ENCODE data around the gene CPNE9. TPM values are rescaled to one million over a fixed set of nuclear protein-coding genes. Genes with fewer than 3 reads are reported as not detected.
"Not testable (repeated sequence)": the region's sequence is repeated elsewhere in the genome, so short reads cannot be mapped to it uniquely, and the experiment has no call there.

Gene CPNE9
- total RNA-seq, 2 experiments from 2014 or later: not detected

DNA sequence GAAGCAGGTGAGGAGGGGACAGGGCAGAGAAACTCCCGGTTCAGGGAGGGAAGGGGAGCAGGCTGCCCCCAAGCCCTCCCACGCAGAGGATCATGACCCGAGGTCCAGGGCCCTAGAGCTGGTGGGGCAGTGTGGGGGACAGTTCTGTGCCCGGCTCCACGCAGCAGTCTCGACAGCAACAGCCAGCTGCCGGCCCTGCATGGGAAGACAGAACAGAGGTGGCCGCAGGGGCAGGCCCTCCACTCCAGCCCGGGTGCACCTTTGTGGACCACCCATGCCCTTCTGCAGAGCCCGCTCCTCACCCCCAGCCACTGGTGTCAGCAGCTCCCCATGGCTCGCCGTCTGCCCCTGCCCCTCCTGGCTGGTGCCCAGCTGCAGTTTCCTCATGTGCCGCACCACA is 53.8 kb downstream of the CPNE9 start:
- DNase-seq: no peak
- no peaks in the 10 kb centered on the region for H3K27me3 Mint-ChIP-seq
- H3K4me1 Mint-ChIP-seq (ENCODE audit: low read depth): peaks cover 15% of the 10 kb centered on the region
- ChIA-PET CTCF (no interaction called here), POLR2A (no interaction called here)
- H3K27ac Mint-ChIP-seq: no peak overlapping the region
- peaks cover 56% of the 10 kb centered on the region for H3K36me3 Mint-ChIP-seq
- intact Hi-C loops (cut with micrococcal nuclease): no loop called here
- no peaks in the 10 kb centered on the region for H3K9me3 Mint-ChIP-seq
- no peak overlapping the region for H3K4me3 Mint-ChIP-seq

DNA sequence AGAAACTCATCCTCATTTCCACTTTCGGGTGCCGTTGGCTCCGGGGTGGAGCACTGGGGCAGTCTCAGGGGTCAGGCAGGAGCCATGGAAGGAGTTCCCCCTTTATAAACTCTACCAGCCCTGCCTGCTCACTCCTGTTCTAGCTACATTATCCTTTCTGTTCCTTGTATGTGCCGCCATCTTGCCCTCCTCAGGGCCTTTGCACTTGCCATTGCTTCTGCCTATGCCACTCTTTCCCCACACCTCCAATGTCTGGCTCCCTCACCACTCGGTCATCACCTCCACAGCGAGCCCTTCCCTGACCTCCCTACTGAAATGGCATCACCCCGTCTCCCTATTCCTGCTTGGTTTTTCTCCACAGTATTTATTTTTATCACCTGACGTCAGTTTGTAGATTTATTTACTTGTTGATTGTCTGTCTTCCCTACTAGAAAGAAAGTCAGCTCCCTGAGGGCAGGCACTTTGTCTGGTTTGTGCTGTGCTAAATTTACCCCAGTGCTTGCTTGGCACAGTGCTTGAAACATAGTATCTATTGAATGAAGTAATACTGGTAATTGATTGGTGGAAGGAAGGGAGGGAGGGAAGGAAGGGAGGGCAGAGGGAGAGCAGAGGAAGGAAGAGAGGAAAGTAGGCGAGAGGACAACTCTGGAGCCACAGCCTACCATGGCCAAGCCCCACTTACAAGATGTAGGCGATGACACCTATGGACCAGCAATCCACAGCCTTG is 57.3 kb downstream of the CPNE9 start:
- ChIA-PET POLR2A (no interaction called here), CTCF (no interaction called here)
- peaks cover 42% of the 10 kb centered on the region for H3K36me3 Mint-ChIP-seq
- H3K4me3 Mint-ChIP-seq: no peak overlapping the region
- no peak for DNase-seq
- no peaks in the 10 kb centered on the region for H3K9me3 Mint-ChIP-seq
- H3K27me3 Mint-ChIP-seq: no peaks in the 10 kb centered on the region
- H3K4me1 Mint-ChIP-seq (ENCODE audit: low read depth): peaks cover 2% of the 10 kb centered on the region
- H3K27ac Mint-ChIP-seq: no peak overlapping the region
- intact Hi-C loops (cut with micrococcal nuclease): no loop called here

DNA sequence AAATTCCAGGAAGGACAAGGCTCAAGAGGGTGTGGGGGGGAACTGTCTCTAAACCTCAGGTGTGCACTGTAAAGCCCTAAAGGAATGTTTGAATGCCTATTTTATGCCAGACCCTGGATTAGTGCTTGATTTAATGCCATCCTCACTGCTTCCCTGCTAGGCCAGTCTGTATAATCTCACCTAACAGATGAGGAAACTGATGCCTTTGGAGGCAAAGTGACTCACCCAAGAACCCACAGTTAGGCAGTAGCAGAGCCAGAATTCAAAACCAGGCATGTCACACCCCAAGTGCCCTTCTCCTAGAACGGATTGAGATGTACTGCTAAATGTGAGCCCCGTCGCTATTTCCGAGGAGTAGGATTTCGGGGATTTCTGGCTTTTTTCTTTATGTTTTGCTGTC is 58.3 kb downstream of the CPNE9 start:
- ChIA-PET POLR2A (no interaction called here), CTCF (no interaction called here)
- H3K4me1 Mint-ChIP-seq (ENCODE audit: low read depth): peaks cover 4% of the 10 kb centered on the region
- DNase-seq: no peak
- peaks cover 34% of the 10 kb centered on the region for H3K36me3 Mint-ChIP-seq
- intact Hi-C loops (cut with micrococcal nuclease): no loop called here
- H3K27me3 Mint-ChIP-seq: no peaks in the 10 kb centered on the region
- H3K27ac Mint-ChIP-seq: no peak overlapping the region
- H3K9me3 Mint-ChIP-seq: no peaks in the 10 kb centered on the region
- H3K4me3 Mint-ChIP-seq: no peak overlapping the region

DNA sequence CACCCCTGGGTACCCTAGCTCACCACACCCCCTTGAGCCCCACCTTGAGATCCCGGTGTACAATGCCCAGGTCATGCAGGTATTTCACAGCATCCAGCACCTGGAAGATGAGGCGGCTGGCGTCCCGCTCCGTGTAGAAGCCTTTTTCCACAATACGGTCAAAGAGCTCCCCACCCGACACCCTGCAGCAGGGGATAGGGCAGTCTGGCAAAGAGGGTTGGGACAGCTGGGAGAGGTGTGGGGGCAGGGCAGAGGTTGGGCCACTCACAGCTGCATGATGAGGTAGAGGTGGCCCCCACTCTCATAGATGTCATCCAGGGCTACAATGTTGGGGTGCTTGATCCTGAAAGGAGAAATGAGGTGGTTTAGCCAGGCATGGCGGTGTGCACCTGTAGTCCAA is 59.2 kb downstream of the CPNE9 start:
- intact Hi-C loops (cut with micrococcal nuclease): no loop called here
- no peak overlapping the region for H3K4me3 Mint-ChIP-seq
- CTCF ChIA-PET: interaction anchor here (1.0 kb wide), 1 partner anchor 37 kb away, joined by 5 read pairs; no protein-coding TSS in a partner anchor
- H3K4me1 Mint-ChIP-seq (ENCODE audit: low read depth): peaks cover 11% of the 10 kb centered on the region
- no peaks in the 10 kb centered on the region for H3K27me3 Mint-ChIP-seq
- H3K27ac Mint-ChIP-seq: no peak overlapping the region
- POLR2A ChIA-PET: interaction anchor here (1.1 kb wide), 2 partner anchors 8 to 12 kb away, joined by 3 to 4 read pairs; no protein-coding TSS in a partner anchor
- H3K36me3 Mint-ChIP-seq: peaks cover 33% of the 10 kb centered on the region
- no peak for DNase-seq
- H3K9me3 Mint-ChIP-seq: no peaks in the 10 kb centered on the region

GRCh38 chr3:9765865-9766264 is 62.2 kb downstream of the CPNE9 start:
- Mint-ChIP-seq H3K36me3 (peaks cover 14% of the 10 kb centered on the region), H3K27ac (no peak overlapping the region)
- POLR2A ChIA-PET: interaction anchor here (1.1 to 1.5 kb wide), 2 partner anchors 27 to 35 kb away, joined by 3 to 4 read pairs; partner anchors contain the start of genes ARPC4 and TADA3

GRCh38 chr3:9767418-9767817 is 63.8 kb downstream of the CPNE9 start:
- ChIA-PET POLR2A (interaction anchor here (0.9 to 1.8 kb wide), 2 partner anchors 11 to 25 kb away, joined by 3 to 7 read pairs; partner anchors contain the start of genes ARPC4 and TADA3), CTCF (interaction anchor here (1.1 kb wide), 1 partner anchor 10 kb away, joined by 3 read pairs; no protein-coding TSS in a partner anchor)
- no peak for DNase-seq
- Mint-ChIP-seq H3K27me3 (no peaks in the 10 kb centered on the region), H3K9me3 (no peaks in the 10 kb centered on the region), H3K27ac (no peak overlapping the region), H3K36me3 (peaks cover 7% of the 10 kb centered on the region), H3K4me1 (ENCODE audit: low read depth) (peaks cover 33% of the 10 kb centered on the region), H3K4me3 (no peak overlapping the region)
- intact Hi-C loops (cut with micrococcal nuclease): no loop called here

More at GRCh38 chr3:9765865-9766264, 62.2 kb downstream of the CPNE9 start:
- no peak for DNase-seq
- CTCF ChIA-PET: no interaction called here
- Mint-ChIP-seq H3K4me1 (ENCODE audit: low read depth) (peaks cover 33% of the 10 kb centered on the region), H3K4me3 (no peak overlapping the region), H3K9me3 (no peaks in the 10 kb centered on the region), H3K27me3 (no peaks in the 10 kb centered on the region)
- intact Hi-C loops (cut with micrococcal nuclease): no loop called here

DNA sequence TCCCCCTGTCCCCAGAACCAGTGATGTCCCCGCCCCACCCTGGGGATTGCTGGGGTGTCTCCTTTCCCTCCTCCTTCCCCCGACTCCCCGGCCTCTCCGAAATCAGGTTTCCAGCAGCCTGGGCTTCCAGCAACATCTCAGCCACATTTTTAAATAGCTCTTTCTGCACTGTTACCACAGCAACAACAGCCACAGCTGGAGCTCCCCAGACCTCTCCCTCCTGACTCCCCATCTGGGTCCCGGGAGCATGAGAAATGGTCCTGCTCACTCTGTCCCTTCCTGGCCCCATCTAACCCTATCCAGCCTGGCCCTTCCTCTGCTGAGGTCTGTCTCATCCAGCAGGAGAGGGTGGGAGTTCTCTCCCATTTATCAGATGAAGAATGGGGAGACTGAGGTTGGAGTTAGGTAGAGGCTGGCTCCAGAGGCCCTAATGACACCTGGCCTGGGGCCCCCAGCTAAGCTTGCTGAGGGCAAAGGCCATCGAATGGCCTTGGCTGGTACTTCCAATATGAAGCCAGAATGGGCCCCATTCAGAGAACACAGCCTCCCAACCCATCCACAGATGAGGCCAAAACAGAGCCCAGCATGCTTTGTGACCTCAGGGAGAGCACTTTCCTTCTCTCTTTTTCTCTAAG is 64.6 kb downstream of the CPNE9 start:
- Mint-ChIP-seq H3K27ac (no peak overlapping the region), H3K4me1 (ENCODE audit: low read depth) (peaks cover 33% of the 10 kb centered on the region), H3K27me3 (no peaks in the 10 kb centered on the region), H3K4me3 (peak overlapping the region; percentile 80), H3K36me3 (peaks cover 7% of the 10 kb centered on the region), H3K9me3 (no peaks in the 10 kb centered on the region)
- DNase-seq: no peak
- intact Hi-C loops (cut with micrococcal nuclease): no loop called here
- POLR2A ChIA-PET: interaction anchor here (0.9 to 2.0 kb wide), 6 partner anchors 10 to 164 kb away, joined by 3 to 7 read pairs (median 4); partner anchors contain the start of genes ARPC4, OGG1 and TADA3
- CTCF ChIA-PET: no interaction called here

- H3K36me3 Mint-ChIP-seq: peaks cover 7% of the 10 kb centered on the region
- intact Hi-C loops (cut with micrococcal nuclease): loop anchor here (1.0 kb wide), 1 partner anchor 20 kb away; the partner anchor contains the start of gene OGG1
Measured at GRCh38 chr3:9769012-9769411, 65.4 kb downstream of the CPNE9 start.

DNA sequence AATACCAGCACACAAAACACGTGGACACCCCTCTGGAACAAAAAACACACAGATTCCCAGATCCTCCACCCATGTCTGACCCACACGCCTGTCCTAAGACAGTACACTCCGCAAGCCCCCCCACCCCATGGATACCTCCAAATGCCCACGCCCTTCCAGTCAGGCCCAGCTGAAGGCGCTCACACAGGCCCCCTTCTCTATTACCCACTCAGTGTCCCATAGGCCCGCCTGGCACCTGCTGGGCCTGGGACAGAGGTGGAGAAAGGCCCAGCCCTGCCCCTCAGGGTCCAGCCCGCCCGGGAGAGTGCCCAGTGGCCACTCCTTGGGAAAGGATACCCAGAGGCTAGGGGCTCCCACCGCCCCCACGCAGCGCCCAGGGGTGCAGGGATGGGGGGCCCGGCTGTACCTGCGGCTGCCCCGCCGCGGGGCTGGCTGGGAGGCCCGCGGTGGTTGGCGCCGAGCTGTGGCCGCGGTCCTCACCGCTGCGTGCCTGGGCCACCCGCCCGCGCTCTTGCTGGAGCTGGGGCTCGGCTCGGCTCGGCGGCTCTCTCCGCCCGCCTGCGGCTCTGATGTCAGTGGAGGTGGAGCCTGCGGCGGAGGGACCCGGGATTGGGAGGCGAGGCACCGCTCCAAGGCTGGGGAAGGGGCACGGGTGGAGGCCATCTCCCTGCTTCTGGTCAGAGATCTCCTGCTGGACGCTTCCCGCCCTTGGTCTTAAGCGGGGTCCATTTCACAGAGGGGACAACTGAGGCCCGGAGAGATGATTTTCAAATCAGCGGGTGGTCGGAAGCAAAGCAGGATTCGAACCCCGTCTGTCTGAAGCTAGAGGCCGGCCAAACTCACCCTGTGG is 66.0 kb downstream of the CPNE9 start, which contains the start of gene CAMK1:
Gene CAMK1 (minus strand): TSS at position 522 of the 850 bp plus-strand sequence. CDS start 2,198 bp downstream, outside the sequence.
- no peaks in the 10 kb centered on the region for H3K9me3 Mint-ChIP-seq
- peak; percentile 84 for DNase-seq
- H3K36me3 Mint-ChIP-seq: peaks cover 7% of the 10 kb centered on the region
- H3K4me3 Mint-ChIP-seq: peak within 1 kb of the TSS; percentile 80
- H3K4me1 Mint-ChIP-seq (ENCODE audit: low read depth): peaks cover 33% of the 10 kb centered on the region
- ChIA-PET POLR2A (interaction anchor here (0.9 to 2.0 kb wide), 9 partner anchors 8 to 551 kb away, joined by 3 to 11 read pairs (median 4); partner anchors contain the start of genes ARPC4, JAGN1, OGG1 and SEC13), CTCF (interaction anchor here (0.7 kb wide), 1 partner anchor 39 kb away, joined by 4 read pairs; the partner anchor contains the start of gene BRPF1)
- H3K27ac Mint-ChIP-seq: peak within 1 kb of the TSS; percentile 69
- intact Hi-C loops (cut with micrococcal nuclease): loop anchor here (1.0 kb wide), 2 partner anchors 9 to 20 kb away; partner anchors contain the start of gene OGG1
- no peaks in the 10 kb centered on the region for H3K27me3 Mint-ChIP-seq

More at GRCh38 chr3:9769012-9769411, 65.4 kb downstream of the CPNE9 start:
- H3K9me3 Mint-ChIP-seq: no peaks in the 10 kb centered on the region
- CTCF ChIA-PET: interaction anchor here (0.5 kb wide), 1 partner anchor 70 kb away, joined by 3 read pairs; no protein-coding TSS in a partner anchor
- H3K27ac Mint-ChIP-seq: peak overlapping the region; percentile 12
- POLR2A ChIA-PET: interaction anchor here (1.3 to 2.0 kb wide), 5 partner anchors 9 to 164 kb away, joined by 3 to 7 read pairs (median 4); partner anchors contain the start of gene OGG1
- DNase-seq: no peak
- peak overlapping the region; percentile 80 for H3K4me3 Mint-ChIP-seq
- H3K27me3 Mint-ChIP-seq: no peaks in the 10 kb centered on the region
- peaks cover 33% of the 10 kb centered on the region for H3K4me1 Mint-ChIP-seq (ENCODE audit: low read depth)

DNA sequence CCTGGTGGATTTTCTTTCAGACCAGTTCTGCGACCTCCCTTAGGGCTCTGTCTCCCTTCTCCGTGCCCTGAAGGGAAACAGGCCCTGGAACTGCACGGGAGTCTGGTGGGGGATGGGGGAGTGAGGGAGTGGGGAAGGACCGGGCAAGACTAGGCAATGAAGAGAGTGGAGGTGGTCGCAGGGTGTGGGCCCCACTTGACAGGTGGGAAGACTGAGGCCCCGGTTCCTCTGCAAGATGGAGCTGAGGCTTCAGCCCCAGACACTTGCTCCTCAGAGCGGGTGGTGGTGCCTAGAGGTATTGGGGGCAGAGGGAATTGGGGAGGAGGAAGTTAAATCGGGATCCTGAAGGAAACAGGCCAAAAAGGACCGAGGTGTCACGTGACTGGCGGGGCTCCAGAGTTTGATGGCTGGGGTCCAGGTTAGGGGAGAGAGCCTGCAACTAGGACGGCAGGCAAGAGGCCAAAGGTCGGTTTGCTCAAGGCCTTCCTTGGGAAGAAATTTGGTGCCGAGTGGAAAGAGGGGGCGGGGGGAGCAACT is 66.7 kb downstream of the CPNE9 start:
- peak overlapping the region; percentile 76 for H3K4me3 Mint-ChIP-seq
- no peak for DNase-seq
- POLR2A ChIA-PET: interaction anchor here (0.9 to 2.0 kb wide), 8 partner anchors 8 to 550 kb away, joined by 3 to 11 read pairs (median 4); partner anchors contain the start of genes ARPC4, JAGN1, OGG1 and SEC13
- no peaks in the 10 kb centered on the region for H3K9me3 Mint-ChIP-seq
- no peaks in the 10 kb centered on the region for H3K27me3 Mint-ChIP-seq
- peaks cover 3% of the 10 kb centered on the region for H3K36me3 Mint-ChIP-seq
- CTCF ChIA-PET: interaction anchor here (0.7 kb wide), 1 partner anchor 39 kb away, joined by 4 read pairs; the partner anchor contains the start of gene BRPF1
- peaks cover 32% of the 10 kb centered on the region for H3K4me1 Mint-ChIP-seq (ENCODE audit: low read depth)
- H3K27ac Mint-ChIP-seq: peak overlapping the region; percentile 56
- intact Hi-C loops (cut with micrococcal nuclease): loop anchor here (1.0 kb wide), 1 partner anchor 8 kb away; no protein-coding TSS in a partner anchor

DNA sequence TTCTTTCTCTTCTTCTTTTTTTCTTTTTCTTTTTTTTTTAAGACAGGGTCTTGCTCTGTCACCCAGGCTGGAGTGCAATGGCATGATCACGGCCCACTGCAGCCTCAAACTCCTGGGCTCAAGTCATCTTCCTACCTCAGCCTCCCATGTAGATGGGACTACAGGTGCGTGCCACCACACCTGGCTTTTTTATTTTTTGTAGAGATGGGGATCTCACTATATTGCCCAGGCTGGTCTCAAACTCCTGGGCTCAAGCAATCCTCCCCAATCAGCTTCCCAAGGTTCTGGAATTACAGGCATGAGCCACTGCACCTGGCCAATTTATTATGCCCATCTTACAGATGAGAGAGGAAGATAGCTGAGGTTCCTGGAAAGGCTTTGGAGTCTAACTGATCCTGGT is 67.4 kb downstream of the CPNE9 start:
- POLR2A ChIA-PET: interaction anchor here (1.3 to 1.5 kb wide), 2 partner anchors 9 to 22 kb away, joined by 3 to 7 read pairs; partner anchors contain the start of gene OGG1
- DNase-seq; H3K9me3 Mint-ChIP-seq; H3K36me3 Mint-ChIP-seq; CTCF ChIA-PET; H3K27me3 Mint-ChIP-seq; H3K27ac Mint-ChIP-seq; intact Hi-C loops (cut with micrococcal nuclease): not testable (repeated sequence)
- Mint-ChIP-seq H3K4me1 (ENCODE audit: low read depth) (peaks cover 33% of the 10 kb centered on the region), H3K4me3 (peak overlapping the region; percentile 26)
